Hepatocyte (in vitro differentiated cells): ENCODE results near the gene KRT3. TPM values are rescaled to one million over a fixed set of nuclear protein-coding genes. Genes with fewer than 3 reads are reported as not detected.

Experiments used
- DNase-seq: peaks from one replicate; pipeline ENCODE4 v3.0.0-alpha.2; 2016; ENCODE audit warnings: low spot score
- H2AFZ ChIP-seq: fragments of 200-600 bp; sonication (generic); 2 replicates; pipeline ENCODE4 v1.6.0; 2016; ENCODE audit warnings: antibody characterized with exemption, mild to moderate bottlenecking
- H3K27ac ChIP-seq: fragments of 200-600 bp; sonication (generic); 2 replicates; pipeline ENCODE4 v1.5.1; 2016; ENCODE audit warnings: mild to moderate bottlenecking
- H3K27me3 ChIP-seq: fragments of 200-600 bp; sonication (generic); 2 replicates; pipeline ENCODE4 v1.6.1; 2016
- H3K36me3 ChIP-seq: fragments of 200-600 bp; sonication (generic); replicated peaks from 2 replicates; pipeline ENCODE4 v1.5.1; 2016; ENCODE audit warnings: low read depth; ENCODE audit not compliant: insufficient read depth
- H3K4me1 ChIP-seq: fragments of 200-600 bp; sonication (generic); 2 replicates; pipeline ENCODE4 v1.5.1; 2016; ENCODE audit warnings: mild to moderate bottlenecking, moderate library complexity; ENCODE audit not compliant: insufficient read depth
- H3K4me2 ChIP-seq: fragments of 200-600 bp; sonication (generic); 2 replicates; pipeline ENCODE4 v1.6.0; 2016
- H3K4me3 ChIP-seq: fragments of 200-600 bp; sonication (generic); 2 replicates; pipeline ENCODE4 v1.5.1; 2016; ENCODE audit warnings: mild to moderate bottlenecking
- H3K79me2 ChIP-seq: fragments of 200-600 bp; sonication (generic); 2 replicates; pipeline ENCODE4 v1.6.0; 2017; ENCODE audit warnings: mild to moderate bottlenecking
- H3K9me2 ChIP-seq: fragments of 200-600 bp; sonication (generic); replicated peaks from 2 replicates; pipeline ENCODE4 v1.6.0; 2017; ENCODE audit warnings: mild to moderate bottlenecking; ENCODE audit not compliant: insufficient read depth
- H3K9me3 ChIP-seq: fragments of 200-600 bp; sonication (generic); 2 replicates; pipeline ENCODE4 v1.5.1; 2016; ENCODE audit warnings: low read depth, mild to moderate bottlenecking
- H4K20me1 ChIP-seq: fragments of 200-600 bp; sonication (generic); 2 replicates; pipeline ENCODE4 v1.6.0; 2016; ENCODE audit warnings: mild to moderate bottlenecking; ENCODE audit not compliant: insufficient read depth, poor library complexity, severe bottlenecking
- EZH2 ChIP-seq: fragments of 200-600 bp; sonication (generic); IDR thresholded peaks from 2 replicates; pipeline ENCODE4 v1.6.1; 2016; ENCODE audit warnings: antibody characterized with exemption, mild to moderate bottlenecking, borderline replicate concordance
- EZH2phosphoT487 ChIP-seq: fragments of 200-600 bp; sonication (generic); IDR thresholded peaks from one replicate; pipeline ENCODE4 v1.6.1; 2018; ENCODE audit warnings: antibody characterized with exemption, mild to moderate bottlenecking, low read depth, moderate library complexity; ENCODE audit not compliant: unreplicated experiment, severe bottlenecking
- WGBS: methylation state at CpG from one replicate; pipeline ENCODE4 v1.1.6; 2016; ENCODE audit warnings: low lambda C conversion rate; ENCODE audit errors: missing lambda C conversion rate; 5-methylcytosine and 5-hydroxymethylcytosine counted together
- polyA plus RNA-seq: library from polyadenylated mRNA; unstranded; fragments of >200 nt; fragmentation: Nextera tagmentation; extraction: Ambion mirVana; gene quantifications from 2 replicates; pipeline ENCODE4 v1.2.1, GENCODE V29; 2016
- total RNA-seq: library from RNA; depleted of rRNA; stranded (reverse); fragments of >200 nt; gene quantifications from 2 replicates; pipeline ENCODE4 v1.2.3, GENCODE V29; 2014
- TF ChIP-seq, protein P1 (sequence below): fragments of 200-600 bp; sonication (generic); IDR thresholded peaks from 2 replicates; pipeline ENCODE4 v1.5.1; 2016; ENCODE audit warnings: antibody characterized with exemption, mild to moderate bottlenecking; ENCODE audit not compliant: poor library complexity

KRT3 gene
- total and polyA plus RNA-seq, 2 experiments from 2014 or later = not detected

DNA sequence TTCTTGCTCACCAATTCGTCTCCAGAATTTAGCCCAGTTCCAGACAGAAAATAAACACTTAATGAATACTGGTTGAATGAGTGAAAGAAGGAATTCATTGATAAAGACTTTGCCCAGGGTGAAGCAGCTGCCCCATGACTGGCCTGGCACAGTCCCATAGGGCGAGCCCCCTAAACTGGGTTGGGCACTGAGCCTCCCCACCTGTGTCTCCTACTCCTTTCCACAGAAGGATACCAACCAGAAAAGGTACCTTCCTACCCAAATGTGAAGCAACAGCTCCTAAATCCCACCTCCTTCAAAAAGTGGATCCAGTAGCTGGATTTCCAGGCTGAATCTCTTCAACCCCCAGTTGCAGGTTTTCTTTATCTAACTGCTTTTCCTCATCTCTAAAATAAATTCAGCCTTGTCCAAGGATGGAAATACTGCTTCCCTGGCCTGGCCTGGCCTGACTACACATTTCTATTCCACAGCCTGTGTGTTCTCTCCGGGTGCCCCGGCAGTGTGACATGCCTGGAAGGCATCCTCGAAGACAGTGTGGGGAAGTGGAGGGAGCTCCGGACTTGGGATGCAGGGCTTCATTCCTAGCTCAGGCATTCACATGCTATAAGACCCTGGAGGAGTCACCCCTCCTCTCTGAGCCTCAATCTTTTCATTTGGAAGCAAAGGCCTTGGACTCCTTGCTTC is 7.6 kb downstream of the KRT3 start:
- Histone ChIP-seq H3K79me2 (no peaks in the 10 kb centered on the region), H3K9me3 (no peaks in the 10 kb centered on the region), H3K27me3 (no peaks in the 10 kb centered on the region), H3K4me3 (no peak overlapping the region), H3K4me1 (peaks cover 5% of the 10 kb centered on the region), H3K4me2 (no peak overlapping the region), H3K9me2 (no peaks in the 10 kb centered on the region), H2AFZ (no peak overlapping the region), H3K36me3 (no peaks in the 10 kb centered on the region), H4K20me1 (no peaks in the 10 kb centered on the region), H3K27ac (no peak overlapping the region)
- DNase-seq = no peak
- WGBS = 71% methylated on average over 6 of the region's 6 CpGs
- TF ChIP-seq EZH2 (no peak), EZH2phosphoT487 (no peak)
- TF ChIP-seq, protein P1, sequence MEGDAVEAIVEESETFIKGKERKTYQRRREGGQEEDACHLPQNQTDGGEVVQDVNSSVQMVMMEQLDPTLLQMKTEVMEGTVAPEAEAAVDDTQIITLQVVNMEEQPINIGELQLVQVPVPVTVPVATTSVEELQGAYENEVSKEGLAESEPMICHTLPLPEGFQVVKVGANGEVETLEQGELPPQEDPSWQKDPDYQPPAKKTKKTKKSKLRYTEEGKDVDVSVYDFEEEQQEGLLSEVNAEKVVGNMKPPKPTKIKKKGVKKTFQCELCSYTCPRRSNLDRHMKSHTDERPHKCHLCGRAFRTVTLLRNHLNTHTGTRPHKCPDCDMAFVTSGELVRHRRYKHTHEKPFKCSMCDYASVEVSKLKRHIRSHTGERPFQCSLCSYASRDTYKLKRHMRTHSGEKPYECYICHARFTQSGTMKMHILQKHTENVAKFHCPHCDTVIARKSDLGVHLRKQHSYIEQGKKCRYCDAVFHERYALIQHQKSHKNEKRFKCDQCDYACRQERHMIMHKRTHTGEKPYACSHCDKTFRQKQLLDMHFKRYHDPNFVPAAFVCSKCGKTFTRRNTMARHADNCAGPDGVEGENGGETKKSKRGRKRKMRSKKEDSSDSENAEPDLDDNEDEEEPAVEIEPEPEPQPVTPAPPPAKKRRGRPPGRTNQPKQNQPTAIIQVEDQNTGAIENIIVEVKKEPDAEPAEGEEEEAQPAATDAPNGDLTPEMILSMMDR = no peak

DNA sequence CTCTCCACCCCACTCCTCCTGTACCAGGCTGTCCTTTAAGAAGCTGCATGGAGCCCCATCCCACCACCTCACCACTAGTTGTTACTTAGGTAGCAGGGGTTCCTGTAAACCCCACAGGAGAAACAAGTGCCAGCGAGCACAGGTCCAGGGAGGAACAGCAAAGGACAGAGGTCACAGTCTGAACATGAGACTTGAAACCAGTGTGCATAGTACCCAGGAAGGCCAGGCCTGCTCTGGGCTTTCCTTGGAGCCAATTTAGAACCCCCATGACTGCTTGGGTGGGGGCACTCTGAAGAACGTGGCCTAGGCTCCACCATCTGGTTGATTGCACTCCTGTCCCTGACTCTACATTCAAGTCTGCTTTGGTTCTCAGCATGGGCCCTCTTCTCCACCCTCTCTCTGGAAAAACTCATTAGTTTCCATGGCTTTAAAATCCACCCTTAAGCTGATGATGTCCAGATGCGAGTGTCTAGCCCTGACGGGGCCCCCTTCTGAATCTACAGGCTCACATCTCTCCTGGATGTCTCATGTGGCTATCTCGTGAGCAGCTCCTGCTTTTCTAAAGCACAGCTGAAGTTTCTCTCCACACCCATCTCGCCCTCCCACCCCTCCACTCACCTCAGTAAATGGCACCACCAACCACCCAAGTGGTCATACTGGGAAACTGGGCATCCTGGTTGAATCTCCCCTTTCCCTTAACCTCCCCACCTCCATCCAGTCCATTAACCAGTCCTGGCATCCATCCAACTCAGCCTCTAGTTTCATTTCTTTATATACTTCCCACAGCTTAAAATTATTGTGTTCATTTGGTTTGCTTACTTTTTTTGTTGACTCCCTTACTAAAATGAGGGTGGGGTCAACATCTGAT is 8.4 kb downstream of the KRT3 start:
- H3K4me3 ChIP-seq = no peak overlapping the region
- no peak overlapping the region for H2AFZ ChIP-seq
- H3K9me2 ChIP-seq = no peaks in the 10 kb centered on the region
- H3K4me1 ChIP-seq = peaks cover 5% of the 10 kb centered on the region
- no peak overlapping the region for H3K27ac ChIP-seq
- no peaks in the 10 kb centered on the region for H3K36me3 ChIP-seq
- TF ChIP-seq EZH2phosphoT487 = no peak
- H3K9me3 ChIP-seq = no peaks in the 10 kb centered on the region
- H3K79me2 ChIP-seq = no peaks in the 10 kb centered on the region
- DNase-seq = peak; percentile 57
- H4K20me1 ChIP-seq = no peaks in the 10 kb centered on the region
- 52% methylated on average over 6 of the region's 6 CpGs for WGBS
- H3K4me2 ChIP-seq = no peak overlapping the region
- peaks cover under 1% of the 10 kb centered on the region for H3K27me3 ChIP-seq

DNA sequence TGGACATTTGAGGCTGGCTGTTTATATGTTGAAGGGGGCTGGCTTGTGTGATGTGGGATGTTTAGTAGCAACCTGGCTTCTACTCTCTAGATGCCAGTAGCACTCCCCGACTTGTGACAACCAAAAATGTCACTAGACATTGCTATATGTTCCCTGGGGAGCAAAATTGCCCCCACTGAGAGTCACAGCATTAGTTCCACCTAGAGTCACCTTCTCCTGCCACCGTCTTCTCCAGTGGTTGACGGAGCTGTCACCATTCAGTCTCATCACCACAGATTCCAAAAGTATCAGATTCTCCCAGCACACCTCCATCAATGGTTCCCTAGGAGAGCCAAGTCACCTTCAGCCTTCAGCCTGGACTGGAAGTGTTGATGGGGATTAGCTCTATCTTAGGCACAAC is 11.0 kb downstream of the KRT3 start:
- H3K4me2 ChIP-seq = no peak overlapping the region
- TF ChIP-seq EZH2 (no peak), EZH2phosphoT487 (no peak)
- TF ChIP-seq, protein P1 = no peak
- no peaks in the 10 kb centered on the region for H3K9me3 ChIP-seq
- H2AFZ ChIP-seq = no peak overlapping the region
- H3K27me3 ChIP-seq = peaks cover 6% of the 10 kb centered on the region
- no peaks in the 10 kb centered on the region for H3K79me2 ChIP-seq
- no peaks in the 10 kb centered on the region for H3K36me3 ChIP-seq
- H3K9me2 ChIP-seq = no peaks in the 10 kb centered on the region
- H3K27ac ChIP-seq = no peak overlapping the region
- no peak overlapping the region for H3K4me3 ChIP-seq
- no peaks in the 10 kb centered on the region for H4K20me1 ChIP-seq
- DNase-seq = no peak
- peaks cover 5% of the 10 kb centered on the region for H3K4me1 ChIP-seq
- 85% methylated on average over 3 of the region's 3 CpGs for WGBS
